Smooth muscle cell (in vitro differentiated cells): Measurements from ENCODE around the gene SIL1. TPM values are rescaled to one million over a fixed set of nuclear protein-coding genes. Genes with fewer than 3 reads are reported as not detected.

Experiments
- DNase-seq: peaks from one replicate; lab custom pipeline; 2025; ENCODE audit not compliant: unreplicated experiment; lab: John Stamatoyannopoulos, UW
- H2AFZ ChIP-seq: fragments of 200-600 bp; sonication (generic); 2 replicates; pipeline ENCODE4 v1.6.0; 2016; ENCODE audit warnings: antibody characterized with exemption, low read depth, mild to moderate bottlenecking
- H3F3A ChIP-seq: fragments of 200-600 bp; sonication (generic); 2 replicates; pipeline ENCODE4 v1.6.0; 2017; ENCODE audit warnings: antibody characterized with exemption, low read depth
- H3K27ac ChIP-seq: fragments of 200-600 bp; sonication (generic); 2 replicates; pipeline ENCODE4 v1.5.1; 2016; ENCODE audit warnings: low read depth, mild to moderate bottlenecking
- H3K27me3 ChIP-seq: fragments of 200-600 bp; sonication (generic); 2 replicates; pipeline ENCODE4 v1.6.1; 2016; ENCODE audit warnings: low read depth, mild to moderate bottlenecking
- H3K36me3 ChIP-seq: fragments of 200-600 bp; sonication (generic); 2 replicates; pipeline ENCODE4 v1.5.1; 2016; ENCODE audit warnings: low read depth
- H3K4me1 ChIP-seq: fragments of 200-600 bp; sonication (generic); 2 replicates; pipeline ENCODE4 v1.5.1; 2016; ENCODE audit warnings: low read depth
- H3K4me2 ChIP-seq: fragments of 200-600 bp; sonication (generic); 2 replicates; pipeline ENCODE4 v1.6.0; 2016; ENCODE audit warnings: mild to moderate bottlenecking
- H3K4me3 ChIP-seq: fragments of 200-600 bp; sonication (generic); 2 replicates; pipeline ENCODE4 v1.5.1; 2016; ENCODE audit warnings: mild to moderate bottlenecking
- H3K79me2 ChIP-seq: fragments of 200-600 bp; sonication (generic); 2 replicates; pipeline ENCODE4 v1.6.0; 2016; ENCODE audit warnings: low read depth, mild to moderate bottlenecking
- H3K9ac ChIP-seq: fragments of 200-600 bp; sonication (generic); 2 replicates; pipeline ENCODE4 v1.6.0; 2016; ENCODE audit warnings: low read depth
- H3K9me3 ChIP-seq: fragments of 200-600 bp; sonication (generic); replicated peaks from 2 replicates; pipeline ENCODE4 v1.5.1; 2016; ENCODE audit warnings: low read depth
- H4K20me1 ChIP-seq: fragments of 200-600 bp; sonication (generic); 2 replicates; pipeline ENCODE4 v1.6.0; 2016; ENCODE audit warnings: low read depth
- WGBS: methylation state at CpG from one replicate; pipeline ENCODE4 v1.1.7; 2016; ENCODE audit warnings: low lambda C conversion rate; 5-methylcytosine and 5-hydroxymethylcytosine counted together
- polyA plus RNA-seq: library from polyadenylated mRNA; unstranded; fragments of >200 nt; fragmentation: Nextera tagmentation; extraction: Ambion mirVana; gene quantifications from 2 replicates; pipeline ENCODE4 v1.2.1, GENCODE V29; 2016
- total RNA-seq: library from RNA; depleted of rRNA; stranded (reverse); fragments of >200 nt; gene quantifications from 2 replicates; pipeline ENCODE4 v1.2.3, GENCODE V29; 2014
- TF ChIP-seq, protein P1 (sequence below): fragments of 200-600 bp; sonication (generic); IDR thresholded peaks from 2 replicates; pipeline ENCODE4 v1.5.1; 2017; ENCODE audit warnings: borderline replicate concordance, mild to moderate bottlenecking, antibody characterized with exemption; ENCODE audit not compliant: insufficient read depth, poor library complexity, severe bottlenecking

The SIL1 gene
- total and polyA plus RNA-seq, 2 experiments from 2014 or later: 45.5 to 119 TPM

DNA sequence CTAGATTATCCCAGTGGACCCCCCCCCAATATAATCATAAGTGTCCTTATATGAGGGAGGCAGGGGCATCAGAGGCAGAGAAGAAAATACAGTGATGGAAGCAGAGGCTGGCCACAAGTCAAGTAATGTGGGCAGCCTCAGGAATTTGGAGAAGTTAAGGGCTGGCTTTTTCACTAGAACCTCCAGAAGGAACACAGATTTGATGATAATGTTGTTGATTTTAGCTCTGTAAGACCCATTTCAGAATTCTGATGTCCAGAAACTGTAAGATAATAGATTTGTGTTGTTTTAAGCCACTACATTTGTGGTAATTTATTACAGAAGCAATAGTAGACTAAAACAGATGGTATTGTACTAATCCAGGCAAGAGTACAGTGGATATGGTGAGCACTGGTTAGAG lies 286.7 kb downstream of the SIL1 start:
- peak overlapping the region; percentile 1 for H3K27ac ChIP-seq
- DNase-seq: no peak
- H3K27me3 ChIP-seq: no peaks in the 10 kb centered on the region
- peak overlapping the region; percentile 7 for H3K4me2 ChIP-seq
- H3F3A ChIP-seq: peaks cover 6% of the 10 kb centered on the region
- H3K36me3 ChIP-seq: no peaks in the 10 kb centered on the region
- H3K4me3 ChIP-seq: no peak overlapping the region
- peaks cover 5% of the 10 kb centered on the region for H3K4me1 ChIP-seq
- H4K20me1 ChIP-seq: peaks cover 73% of the 10 kb centered on the region
- H3K9ac ChIP-seq: no peak overlapping the region
- H3K9me3 ChIP-seq: no peaks in the 10 kb centered on the region
- TF ChIP-seq, protein P1, sequence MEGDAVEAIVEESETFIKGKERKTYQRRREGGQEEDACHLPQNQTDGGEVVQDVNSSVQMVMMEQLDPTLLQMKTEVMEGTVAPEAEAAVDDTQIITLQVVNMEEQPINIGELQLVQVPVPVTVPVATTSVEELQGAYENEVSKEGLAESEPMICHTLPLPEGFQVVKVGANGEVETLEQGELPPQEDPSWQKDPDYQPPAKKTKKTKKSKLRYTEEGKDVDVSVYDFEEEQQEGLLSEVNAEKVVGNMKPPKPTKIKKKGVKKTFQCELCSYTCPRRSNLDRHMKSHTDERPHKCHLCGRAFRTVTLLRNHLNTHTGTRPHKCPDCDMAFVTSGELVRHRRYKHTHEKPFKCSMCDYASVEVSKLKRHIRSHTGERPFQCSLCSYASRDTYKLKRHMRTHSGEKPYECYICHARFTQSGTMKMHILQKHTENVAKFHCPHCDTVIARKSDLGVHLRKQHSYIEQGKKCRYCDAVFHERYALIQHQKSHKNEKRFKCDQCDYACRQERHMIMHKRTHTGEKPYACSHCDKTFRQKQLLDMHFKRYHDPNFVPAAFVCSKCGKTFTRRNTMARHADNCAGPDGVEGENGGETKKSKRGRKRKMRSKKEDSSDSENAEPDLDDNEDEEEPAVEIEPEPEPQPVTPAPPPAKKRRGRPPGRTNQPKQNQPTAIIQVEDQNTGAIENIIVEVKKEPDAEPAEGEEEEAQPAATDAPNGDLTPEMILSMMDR: no peak
- H2AFZ ChIP-seq: no peak overlapping the region
- peaks cover 44% of the 10 kb centered on the region for H3K79me2 ChIP-seq

DNA sequence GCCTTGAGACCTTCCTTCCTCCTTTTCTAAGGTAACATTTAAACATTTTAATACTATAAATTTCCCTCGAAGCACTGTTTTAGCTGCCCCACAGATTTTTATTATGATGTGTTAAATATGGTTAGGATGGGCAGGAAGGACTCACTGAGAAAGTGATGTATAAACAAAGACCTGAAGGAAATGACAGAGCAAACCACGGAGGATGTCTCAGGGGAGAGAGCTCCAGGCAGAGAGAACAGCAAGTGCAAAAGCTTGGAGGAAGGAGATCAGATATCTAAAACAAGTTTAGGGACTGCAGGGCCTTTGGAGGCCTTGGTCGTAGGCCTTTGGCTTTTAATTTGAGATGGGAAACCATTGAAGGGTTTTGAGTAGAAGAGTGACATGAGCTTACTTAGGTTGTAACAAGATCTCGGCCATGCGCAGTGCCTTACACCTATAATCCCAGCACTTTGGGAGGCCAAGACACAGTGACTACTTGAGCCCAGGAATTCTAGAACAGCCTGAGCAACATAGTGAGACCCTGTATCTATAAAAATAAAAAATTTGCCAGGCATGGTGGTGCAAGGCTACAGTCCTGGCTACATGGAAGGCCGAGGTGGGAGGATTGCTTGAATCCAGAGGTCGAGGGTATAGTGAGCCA lies 287.5 kb downstream of the SIL1 start:
- Histone ChIP-seq H3K27me3 (no peaks in the 10 kb centered on the region), H3K4me1 (peaks cover 5% of the 10 kb centered on the region), H3K79me2 (peaks cover 38% of the 10 kb centered on the region), H2AFZ (no peak overlapping the region), H3K27ac (peak overlapping the region; percentile 1), H3K9ac (no peak overlapping the region), H3K36me3 (peaks cover under 1% of the 10 kb centered on the region), H3K4me2 (no peak overlapping the region), H4K20me1 (peaks cover 76% of the 10 kb centered on the region), H3K4me3 (no peak overlapping the region), H3K9me3 (no peaks in the 10 kb centered on the region), H3F3A (peaks cover 6% of the 10 kb centered on the region)
- no peak for DNase-seq
- TF ChIP-seq, protein P1: no peak
- WGBS: 91% methylated on average over 7 of the region's 7 CpGs

DNA sequence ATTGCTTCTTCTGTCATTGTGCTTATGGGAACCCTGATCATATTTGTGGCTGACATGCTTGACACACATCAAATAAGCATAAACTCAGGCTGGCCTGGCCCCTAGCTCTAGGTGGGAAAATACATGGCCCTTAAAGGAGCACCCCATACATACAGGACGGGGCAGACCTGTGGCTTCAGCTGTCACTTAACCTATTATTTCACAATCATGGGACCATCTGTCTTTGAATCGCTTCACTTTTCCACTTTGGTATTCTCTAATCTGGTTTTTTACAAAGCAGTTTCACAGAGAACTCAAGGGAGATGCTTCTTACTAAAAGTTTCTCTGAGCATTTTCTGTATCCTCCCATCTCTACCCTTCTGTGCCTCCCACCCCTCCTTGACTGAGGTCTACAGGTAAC lies 288.4 kb downstream of the SIL1 start:
- no peak for DNase-seq
- peaks cover 6% of the 10 kb centered on the region for H3F3A ChIP-seq
- H3K27ac ChIP-seq: no peak overlapping the region
- peaks cover 80% of the 10 kb centered on the region for H4K20me1 ChIP-seq
- H2AFZ ChIP-seq: no peak overlapping the region
- no peaks in the 10 kb centered on the region for H3K9me3 ChIP-seq
- no peak overlapping the region for H3K4me2 ChIP-seq
- H3K36me3 ChIP-seq: peaks cover 5% of the 10 kb centered on the region
- WGBS: 88% methylated on average over 2 of the region's 2 CpGs
- H3K79me2 ChIP-seq: peaks cover 37% of the 10 kb centered on the region
- H3K4me3 ChIP-seq: no peak overlapping the region
- no peak overlapping the region for H3K9ac ChIP-seq
- TF ChIP-seq, protein P1: no peak
- no peaks in the 10 kb centered on the region for H3K27me3 ChIP-seq
- H3K4me1 ChIP-seq: peaks cover 5% of the 10 kb centered on the region

DNA sequence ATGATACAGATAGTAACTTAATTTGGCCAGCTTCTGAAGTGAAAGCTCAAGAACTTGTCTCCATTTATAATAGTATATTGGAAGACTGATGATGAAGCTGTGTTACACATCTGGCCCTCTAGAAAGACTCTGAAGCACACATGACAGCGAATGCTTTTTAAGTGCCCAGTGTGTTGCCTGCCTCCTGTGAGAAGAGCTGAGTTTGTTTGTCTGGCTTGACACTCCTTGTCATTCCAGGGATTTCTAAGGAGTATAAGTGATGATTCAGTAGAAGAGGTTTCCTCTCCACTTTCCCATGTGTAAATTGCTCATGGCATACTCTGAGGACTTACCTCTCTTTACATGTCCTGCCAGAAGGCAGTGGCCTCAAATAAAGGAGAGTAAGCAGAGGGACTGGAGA lies 292.6 kb downstream of the SIL1 start:
- 83% methylated on average over 1 of the region's 1 CpG for WGBS
- Histone ChIP-seq H3K27ac (peak overlapping the region; percentile 71), H3K4me2 (no peak overlapping the region)

More for the DNA sequence above, 292.6 kb downstream of the SIL1 start:
- H2AFZ ChIP-seq: no peak overlapping the region
- H3K36me3 ChIP-seq: peaks cover 5% of the 10 kb centered on the region
- H3K9ac ChIP-seq: no peak overlapping the region
- H3K79me2 ChIP-seq: peaks cover 29% of the 10 kb centered on the region
- no peaks in the 10 kb centered on the region for H3K9me3 ChIP-seq
- TF ChIP-seq, protein P1: no peak
- no peak overlapping the region for H3K4me3 ChIP-seq
- no peak for DNase-seq
- H4K20me1 ChIP-seq: peaks cover 51% of the 10 kb centered on the region
- no peaks in the 10 kb centered on the region for H3K27me3 ChIP-seq
- H3K4me1 ChIP-seq: peaks cover 2% of the 10 kb centered on the region
- peaks cover 6% of the 10 kb centered on the region for H3F3A ChIP-seq
